GM19025 (cell line): ENCODE data around the gene CHSY3.

Experiments used
- ATAC-seq: cut with Tn5 transposase; IDR thresholded peaks from one replicate; pipeline ENCODE4 v1.9.1; 2021; ENCODE audit warnings: mild to moderate bottlenecking, low read depth, moderate library complexity; ENCODE audit not compliant: unreplicated experiment

Gene CHSY3

DNA sequence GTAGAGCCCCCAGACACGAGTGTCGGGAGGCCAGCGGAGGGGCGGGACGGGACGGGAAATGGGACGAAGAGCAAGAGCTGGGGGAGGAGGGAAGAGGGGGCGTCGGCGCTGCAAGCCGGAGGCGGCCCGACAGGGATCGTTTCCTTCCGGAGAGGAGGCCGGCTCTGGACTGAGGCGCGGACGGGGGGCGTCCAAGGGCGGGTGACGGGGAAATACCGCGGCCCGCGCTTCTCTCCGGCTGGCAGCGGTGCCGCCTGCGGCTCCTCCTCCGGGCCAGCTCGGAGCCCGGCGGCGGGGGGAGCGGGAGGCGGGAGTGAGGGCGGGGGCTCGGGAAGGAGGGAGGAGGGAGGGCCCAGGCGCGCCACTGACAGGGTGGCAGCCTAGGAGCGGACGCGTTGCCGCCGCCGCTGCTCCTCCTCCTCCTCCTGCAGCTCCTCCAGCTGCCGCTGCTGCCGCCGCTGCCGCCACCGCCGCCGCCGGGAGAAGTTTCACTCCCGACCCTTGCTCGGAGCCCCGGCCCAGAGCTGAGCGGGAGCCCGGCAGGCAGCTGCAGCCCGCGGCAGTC is at the start of gene CHSY3:
Gene CHSY3 (plus strand): TSS at position 364 of the 565 bp plus-strand sequence.
- peak; percentile 69 for ATAC-seq

DNA sequence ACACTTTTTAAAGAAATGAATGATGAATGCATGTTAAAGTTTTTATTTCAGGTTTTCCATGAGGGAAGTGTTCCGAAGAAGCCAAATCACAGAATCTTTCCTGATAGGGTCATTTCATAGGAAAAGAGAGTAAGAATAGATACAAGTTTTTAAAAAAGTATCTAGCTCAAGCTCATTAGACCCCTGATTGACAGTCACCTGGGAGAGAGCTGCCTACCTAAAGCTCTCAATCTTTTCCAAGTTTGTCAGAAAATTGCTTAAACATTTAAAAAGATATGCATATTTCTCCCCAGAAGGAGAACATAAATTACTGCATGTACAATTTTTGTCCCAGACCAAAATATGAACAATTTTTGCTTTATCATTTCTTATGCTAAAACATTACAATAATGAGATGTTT is 47.9 kb upstream of the CHSY3 start:
- ATAC-seq: no peak

DNA sequence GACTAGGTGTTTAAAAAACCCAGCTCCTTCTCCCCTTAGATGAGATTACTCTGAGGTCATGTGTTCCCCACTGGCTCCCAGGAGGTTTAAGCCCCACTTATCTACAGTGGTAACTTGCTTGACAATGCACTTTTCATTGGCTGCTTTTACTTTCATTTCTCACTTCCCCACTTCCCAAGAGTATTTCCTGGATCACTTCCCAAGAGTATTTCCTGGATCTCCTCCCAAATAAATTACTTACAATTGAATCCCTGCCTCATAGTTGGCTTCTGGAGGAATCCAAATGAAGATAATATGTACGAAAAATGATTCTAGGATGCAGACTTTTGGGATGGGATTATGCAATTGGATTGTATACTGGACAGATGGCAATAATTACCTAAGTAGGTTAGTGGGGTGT is 47.1 kb upstream of the CHSY3 start:
- ATAC-seq: no peak

DNA sequence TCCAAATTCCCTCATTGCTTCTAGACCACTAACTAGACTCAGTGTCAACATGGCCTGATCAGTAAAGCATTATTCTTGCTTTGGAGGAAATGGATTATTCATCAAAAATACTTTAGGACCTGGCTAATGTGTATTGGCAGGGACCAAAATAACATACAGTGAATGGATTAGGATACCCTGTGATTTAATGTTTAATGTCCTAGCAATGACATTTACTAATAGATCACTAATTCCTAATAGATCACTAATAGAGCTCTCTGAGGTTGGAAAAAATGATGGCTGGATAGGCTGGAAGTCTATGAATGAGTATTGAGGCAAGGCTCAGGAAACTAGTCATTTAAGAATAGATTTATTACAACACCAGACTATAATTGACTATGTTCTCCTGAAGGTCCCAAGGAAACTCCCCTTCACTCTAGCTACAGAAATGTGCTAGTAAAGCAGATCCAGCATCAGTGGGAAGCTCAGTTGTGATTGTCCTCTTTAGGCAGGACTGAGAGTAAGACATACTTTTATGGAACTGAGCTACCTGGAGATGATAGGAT is 46.1 kb upstream of the CHSY3 start:
- no peak for ATAC-seq

DNA sequence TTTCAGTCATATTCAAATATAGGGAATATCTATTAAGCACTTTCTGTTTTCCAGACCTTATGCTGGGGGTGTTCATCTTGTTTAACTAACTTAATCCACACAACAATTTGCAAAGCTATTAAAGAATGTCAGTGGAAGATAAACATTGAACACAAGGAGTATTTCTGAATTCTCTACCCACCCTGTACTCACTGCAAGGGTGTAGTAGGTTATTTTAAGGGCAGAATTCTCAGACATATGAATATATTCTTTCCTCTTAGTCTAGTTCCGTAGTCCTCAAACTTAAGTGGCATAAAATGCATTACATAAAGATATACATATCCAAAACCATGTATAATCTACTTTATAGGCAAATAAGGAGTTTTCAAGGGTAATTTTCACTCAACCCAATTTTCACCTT is 19.9 kb upstream of the CHSY3 start:
- ATAC-seq: no peak

DNA sequence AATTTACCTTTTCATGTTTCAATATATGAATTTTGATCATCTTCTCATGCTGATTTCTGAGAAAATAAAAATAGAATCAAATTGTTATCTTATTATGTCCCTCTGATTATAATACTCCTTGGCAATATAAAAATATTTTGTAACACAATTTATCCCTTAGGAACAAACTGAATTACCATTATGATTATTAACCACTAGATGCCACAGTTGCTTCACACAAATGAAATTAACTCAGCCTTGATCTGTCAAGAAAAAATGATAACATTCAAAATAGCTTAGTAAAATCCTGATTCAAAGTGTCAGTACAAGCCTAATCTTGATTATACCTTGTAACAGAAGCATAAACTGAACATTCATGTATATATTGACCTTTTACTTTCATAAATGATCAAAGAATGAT is 4.8 kb upstream of the CHSY3 start:
- ATAC-seq: no peak

DNA sequence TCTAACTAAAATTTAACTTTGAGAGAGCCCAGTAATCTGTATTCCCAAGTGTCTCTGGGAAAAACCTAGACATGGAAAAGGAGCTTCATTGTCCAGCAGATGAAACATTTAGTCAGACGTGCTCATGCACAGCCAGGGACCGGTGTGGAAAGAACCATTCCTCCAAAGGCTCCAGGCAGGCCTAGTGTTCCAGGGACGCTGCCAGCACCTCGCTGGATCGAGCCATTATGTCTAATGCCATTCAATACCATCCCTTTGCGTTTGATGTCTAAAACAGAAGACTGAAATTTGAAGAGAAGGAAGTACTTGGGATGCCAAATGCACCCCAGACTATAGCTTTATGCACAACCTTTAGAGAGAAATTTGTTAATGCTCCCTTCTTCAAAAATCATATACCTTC is 1.4 kb upstream of the CHSY3 start:
- ATAC-seq: no peak

DNA sequence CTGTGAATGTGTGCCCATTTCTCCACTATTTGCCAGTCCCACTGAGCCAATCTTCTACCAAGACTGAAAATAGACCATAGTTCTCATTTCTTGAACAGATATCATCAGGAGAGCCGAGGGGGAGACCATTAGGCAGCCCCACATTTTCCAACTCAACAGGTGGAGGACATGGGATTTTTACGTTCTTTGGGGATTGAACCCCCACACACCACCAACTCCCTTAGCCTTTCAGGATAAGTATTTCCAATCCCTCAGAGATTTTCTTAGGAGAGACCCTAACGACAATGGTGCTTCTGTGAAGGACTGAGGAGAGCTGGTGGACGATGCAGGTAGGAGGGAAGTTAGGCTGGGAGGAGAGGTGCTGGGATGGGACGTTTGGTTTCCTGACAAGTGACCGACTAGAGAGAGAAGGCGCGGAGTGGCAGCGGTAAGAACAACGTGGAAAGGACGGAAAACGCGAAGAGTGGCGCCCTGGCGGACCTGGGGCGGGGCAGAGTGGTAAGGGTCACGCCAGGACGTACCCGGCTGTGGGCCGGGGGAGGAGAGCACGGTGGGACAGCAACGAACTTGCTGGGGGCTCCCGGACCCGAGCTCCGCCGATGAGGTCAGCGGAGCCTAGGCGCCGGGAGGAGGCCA is 681 bp upstream of the CHSY3 start:
- ATAC-seq: no peak

DNA sequence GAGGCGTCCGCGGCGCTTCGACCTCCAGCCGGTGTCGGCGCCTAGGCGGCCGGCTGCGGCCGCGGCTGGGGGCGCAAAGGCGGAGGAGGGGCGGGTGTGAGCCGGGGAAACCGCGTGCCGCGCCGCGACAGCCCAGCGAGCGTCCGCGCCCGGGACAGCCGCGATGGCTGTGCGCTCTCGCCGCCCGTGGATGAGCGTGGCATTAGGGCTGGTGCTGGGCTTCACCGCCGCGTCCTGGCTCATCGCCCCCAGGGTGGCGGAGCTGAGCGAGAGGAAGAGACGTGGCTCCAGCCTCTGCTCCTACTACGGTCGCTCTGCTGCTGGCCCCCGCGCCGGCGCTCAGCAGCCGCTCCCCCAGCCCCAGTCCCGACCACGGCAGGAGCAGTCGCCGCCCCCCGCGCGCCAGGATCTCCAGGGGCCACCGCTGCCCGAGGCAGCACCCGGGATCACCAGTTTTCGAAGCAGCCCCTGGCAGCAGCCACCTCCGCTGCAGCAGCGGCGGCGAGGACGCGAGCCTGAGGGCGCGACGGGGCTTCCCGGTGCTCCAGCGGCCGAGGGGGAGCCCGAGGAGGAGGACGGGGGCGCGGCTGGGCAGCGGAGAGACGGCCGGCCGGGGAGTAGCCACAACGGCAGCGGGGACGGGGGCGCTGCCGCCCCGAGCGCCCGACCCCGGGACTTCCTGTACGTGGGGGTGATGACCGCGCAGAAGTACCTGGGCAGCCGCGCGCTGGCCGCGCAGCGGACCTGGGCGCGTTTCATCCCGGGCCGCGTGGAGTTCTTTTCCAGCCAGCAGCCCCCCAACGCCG is 605 bp downstream of the CHSY3 start:
- ATAC-seq: peak; percentile 51

DNA sequence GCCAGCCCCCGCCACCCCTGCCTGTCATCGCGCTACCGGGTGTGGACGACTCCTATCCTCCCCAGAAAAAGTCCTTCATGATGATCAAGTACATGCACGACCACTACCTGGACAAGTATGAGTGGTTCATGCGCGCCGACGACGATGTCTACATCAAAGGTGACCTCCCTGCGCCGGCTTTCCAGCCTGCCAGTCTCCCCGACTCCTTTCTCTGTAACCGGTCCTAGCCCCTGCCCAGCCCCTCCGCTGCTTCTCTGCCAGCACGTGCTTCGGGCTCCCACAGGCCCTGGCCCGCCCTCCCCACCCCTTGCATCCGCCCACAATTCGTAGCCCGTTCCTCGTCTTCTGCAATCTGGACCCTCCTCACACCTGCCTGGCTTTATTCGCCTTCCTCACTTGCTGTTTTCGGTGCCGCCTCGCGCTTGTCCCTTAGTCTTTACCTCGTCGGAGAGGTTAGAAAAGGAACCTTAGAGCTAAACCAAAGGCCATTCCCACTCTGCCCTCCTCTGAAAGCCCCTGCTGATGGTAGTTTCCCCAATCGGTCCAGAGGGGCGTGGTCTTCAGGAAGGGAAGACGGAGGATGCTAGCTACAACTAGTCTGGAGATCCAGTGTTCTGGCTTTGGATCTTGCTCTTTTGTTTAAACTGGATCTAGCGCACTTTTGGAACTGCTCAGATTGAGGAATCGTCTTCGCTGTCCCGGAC is 1.4 kb downstream of the CHSY3 start:
- ATAC-seq: no peak

DNA sequence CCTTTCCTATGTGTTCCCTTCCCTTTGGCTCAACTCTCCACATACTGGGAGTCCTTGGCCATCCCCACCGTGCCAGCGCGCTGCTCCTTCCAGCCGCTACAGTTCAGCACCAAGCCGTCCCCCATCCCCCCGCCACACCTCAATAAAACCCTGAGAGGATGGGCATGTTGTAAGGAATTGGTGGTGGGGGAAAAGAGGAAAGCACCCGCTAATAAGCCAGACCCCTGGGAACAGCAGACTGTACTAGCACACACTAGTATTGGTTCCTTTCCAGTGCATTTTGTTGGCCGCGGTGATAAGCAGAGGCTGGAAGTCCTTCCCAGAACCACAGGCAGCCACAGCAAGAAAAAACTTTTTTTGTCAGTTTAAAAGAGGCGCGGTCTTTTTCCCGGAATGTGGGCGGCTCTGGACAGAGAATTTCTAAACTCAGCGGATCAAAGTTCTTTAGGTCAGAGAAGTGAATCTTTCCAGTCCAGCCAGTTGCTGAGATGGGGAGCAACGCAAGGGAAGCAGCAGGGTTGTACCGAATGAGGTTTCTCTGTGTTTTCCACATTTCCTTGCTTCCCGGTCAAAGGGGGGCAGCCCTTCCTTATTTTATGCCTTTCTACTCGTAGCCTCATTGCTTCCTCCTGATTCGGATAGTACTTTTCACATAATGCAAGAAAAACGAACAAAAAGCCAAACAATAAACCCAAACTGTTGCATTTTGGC is 2.1 kb downstream of the CHSY3 start:
- no peak for ATAC-seq

DNA sequence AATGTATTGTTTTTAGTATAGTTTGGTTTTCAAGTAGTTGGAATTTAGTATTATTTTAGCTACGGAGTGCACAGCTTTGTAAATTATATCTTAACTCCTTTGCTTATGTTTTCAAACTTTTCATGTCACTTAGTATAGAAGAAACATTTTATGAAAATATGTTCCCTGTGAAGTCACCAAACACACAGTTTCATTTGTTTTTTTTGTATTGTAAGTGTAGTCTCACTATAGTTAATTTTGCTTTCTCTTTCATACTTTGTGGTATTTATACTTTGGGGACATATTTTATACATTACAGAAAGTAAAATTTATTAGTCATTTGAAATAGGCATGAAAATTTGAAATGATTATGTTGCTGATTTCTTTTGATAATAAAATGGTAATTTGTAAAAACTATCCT is 5.0 kb downstream of the CHSY3 start:
- no peak for ATAC-seq

DNA sequence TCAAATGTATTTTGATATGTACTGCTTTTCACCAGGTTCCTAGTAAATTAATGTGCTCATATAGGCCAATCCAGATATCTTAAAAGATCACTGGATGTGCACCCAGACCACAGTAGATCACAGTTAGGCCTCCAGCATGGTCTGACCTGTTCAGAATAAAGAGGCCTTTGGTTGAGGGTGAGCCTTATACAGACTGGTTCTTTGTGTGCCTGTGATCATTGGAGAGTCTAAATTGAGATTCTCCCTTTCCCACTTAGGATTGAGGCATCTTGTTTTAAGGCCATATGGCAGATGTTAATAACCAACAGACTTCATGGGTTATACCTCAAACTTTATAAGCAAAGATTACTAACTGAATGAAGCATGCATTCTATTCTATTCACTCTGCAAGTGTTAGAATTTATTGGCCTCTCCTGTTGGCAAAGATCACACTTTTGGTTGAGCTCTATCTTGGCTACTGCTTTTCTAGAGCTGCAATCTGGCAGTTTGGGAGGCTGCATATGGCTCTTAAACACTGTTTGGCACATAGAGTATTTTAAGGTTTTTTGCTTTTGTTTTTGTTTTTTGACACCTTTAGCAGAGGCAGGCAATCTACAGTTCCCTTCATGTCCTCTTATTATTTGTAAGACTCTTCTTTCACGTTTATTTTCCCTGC is 8.5 kb downstream of the CHSY3 start:
- no peak for ATAC-seq

DNA sequence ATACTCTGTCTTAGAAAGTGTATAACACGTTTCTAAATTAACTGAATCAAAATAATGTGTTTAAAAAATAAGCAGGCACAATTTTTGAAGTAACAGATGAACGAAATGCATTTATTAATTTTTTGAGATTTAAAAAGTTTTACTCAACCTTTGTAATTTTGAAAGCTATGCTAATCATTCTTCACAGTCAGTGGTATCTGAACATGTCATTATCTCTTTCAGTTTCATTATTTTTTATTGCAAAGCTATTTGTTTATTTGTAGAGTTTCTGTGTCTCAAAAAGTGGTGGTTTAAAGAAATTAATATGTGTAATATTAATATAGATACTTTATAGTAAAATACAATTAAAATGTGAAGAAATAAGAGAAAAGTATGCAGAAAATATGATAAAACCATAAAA is 11.2 kb downstream of the CHSY3 start:
- no peak for ATAC-seq

DNA sequence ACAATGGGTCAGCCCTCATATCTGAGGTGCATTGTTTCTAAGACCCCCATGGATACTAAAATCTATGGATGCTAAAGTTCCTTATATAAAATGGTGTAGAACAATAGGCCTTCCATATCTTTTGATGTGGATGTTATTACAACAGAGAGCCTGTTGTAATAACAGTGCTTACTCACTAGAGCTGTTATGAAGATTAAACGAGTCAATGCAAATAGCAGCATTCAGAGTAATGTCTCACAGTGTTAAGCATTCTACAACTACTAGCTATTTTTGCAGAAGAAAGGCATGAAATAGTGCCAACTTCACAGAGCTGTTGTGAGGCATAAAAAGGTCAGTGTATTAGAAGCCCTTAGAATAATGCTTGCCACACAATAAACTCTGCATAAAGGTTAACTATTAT is 13.0 kb downstream of the CHSY3 start:
- ATAC-seq: no peak

DNA sequence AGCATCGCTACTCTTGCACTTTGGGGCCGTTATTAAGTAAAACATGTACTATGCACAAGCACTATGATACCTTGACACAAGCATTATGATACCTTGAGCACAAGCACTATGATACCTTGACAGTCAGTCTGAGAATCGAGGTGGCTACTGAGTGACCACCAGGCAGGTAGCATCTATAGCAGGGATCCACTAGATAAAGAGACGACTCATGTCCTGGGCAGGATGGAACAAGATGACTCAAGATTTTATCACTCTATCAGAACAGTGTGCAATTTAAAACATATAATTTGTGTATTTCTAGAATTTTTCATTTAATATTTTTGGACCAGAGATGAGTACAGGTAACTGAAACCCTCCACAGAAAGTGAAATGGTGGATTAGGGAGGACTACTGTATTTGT is 16.9 kb downstream of the CHSY3 start:
- ATAC-seq: no peak

DNA sequence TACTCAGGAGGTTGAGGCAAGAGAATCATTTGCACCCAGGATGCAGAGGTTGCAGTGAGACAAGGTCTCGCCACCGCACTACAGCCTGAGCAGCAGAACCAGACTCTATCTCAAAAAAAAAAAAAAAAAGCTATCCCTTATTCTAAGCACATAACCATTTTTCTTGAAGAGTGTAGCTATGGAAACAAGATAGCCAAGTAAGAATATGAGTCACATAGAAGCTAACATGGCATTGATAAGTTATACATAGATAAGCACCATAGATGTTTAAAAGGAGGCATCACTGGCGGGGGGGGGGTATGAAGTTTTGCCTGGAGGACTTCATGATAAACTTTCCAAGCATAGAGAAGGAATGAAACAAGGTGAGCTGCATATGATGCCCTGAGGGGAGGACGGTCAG is 26.0 kb downstream of the CHSY3 start:
- ATAC-seq: no peak

DNA sequence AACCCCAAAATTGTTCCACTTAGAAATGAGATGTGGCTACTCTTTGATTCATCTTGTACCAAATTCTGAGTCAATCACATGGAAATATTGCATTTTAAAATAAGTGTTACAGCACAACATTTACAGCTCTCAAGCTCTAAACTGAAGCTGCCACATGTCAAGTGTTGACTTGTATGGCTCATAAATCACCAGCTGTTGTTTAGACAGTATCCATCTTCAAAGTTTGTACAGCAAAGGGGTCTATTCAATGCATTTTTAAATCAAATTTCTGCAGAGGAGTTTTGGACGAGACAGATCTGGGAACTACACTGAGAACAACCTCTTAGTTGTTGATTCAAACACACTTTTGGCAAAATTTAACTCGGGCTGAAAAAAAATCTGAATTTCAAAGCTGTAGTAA is 31.4 kb downstream of the CHSY3 start:
- no peak for ATAC-seq

DNA sequence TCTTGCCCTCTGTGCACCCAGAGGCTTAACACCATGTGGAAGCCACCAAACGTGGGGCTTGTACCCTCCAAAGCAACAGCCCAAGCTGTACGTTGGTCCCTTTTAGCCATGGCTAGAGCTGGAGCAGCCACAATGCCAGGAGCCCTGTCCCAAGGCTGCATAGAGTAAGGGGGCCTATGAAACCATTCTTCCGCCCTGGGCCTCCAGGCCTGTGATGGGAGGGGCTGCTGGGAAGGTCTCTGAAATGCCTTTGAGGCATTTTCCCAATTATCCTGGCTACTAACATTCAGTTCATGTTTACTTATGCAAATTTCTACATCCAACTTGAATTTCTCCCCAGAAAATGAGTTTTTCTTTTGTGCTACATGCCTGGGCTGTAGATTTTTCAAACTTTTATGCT is 33.8 kb downstream of the CHSY3 start:
- ATAC-seq: no peak

DNA sequence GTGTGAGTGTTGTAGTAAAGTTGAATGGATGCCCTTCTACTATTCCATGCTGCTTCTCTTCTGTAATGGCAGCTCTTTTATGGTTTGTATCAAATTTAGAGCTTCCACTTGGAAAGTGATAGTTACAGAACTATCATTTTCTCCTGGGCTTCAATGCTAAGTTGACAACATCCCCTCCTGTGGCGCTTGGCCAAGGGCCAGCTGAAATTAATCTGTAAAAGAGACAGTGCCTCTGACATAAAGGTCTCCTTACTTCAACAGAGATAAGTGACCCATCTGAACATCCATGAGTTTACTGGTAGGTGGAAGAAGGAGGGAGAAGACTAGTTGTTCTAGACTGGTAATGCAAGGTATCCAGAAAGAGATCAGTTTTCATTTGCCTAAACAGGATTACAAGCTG is 39.7 kb downstream of the CHSY3 start:
- ATAC-seq: no peak
